SKM-1 treated with dmso at 0.1 percent for 144 hours (cell line): ENCODE results near the gene GNG7.
"Not testable (repeated sequence)": the region's sequence is repeated elsewhere in the genome, so short reads cannot be mapped to it uniquely, and the experiment has no call there.

Experiments
- DNase-seq: peaks from one replicate; lab custom pipeline; 2025; ENCODE audit not compliant: unreplicated experiment; lab: John Stamatoyannopoulos, UW

The GNG7 gene

DNA sequence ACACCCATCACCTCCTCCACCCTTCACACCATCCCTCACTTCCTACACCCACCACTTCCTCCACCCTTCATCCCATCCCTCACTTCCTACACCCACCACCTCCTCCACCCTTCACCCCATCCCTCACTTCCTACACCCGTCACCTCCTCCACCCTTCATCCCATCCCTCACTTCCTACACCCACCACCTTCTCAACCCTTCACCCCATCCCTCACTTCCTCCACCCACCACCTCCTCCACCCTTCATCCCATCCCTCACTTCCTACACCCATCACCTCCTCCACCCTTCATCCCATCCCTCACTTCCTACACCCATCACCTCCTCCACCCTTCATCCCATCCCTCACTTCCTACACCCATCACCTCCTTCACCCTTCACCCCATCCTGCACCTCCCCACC is 11.6 kb upstream of the GNG7 start:
- DNase-seq: not testable (repeated sequence)

DNA sequence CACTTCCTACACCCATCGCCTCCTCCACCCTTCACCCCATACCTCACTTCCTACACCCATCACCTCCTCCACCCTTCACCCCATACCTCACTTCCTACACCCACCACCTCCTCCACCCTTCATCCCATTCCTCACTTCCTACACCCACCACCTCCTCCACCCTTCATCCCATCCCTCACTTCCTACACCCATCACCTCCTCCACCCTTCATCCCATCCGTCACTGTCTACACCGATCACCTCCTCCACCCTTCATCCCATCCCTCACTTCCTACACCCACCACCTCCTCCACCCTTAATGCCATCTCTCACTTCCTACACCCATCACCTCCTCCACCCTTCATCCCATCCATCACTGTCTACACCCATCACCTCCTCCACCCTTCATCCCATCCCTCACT is 10.7 kb upstream of the GNG7 start:
- DNase-seq: not testable (repeated sequence)

DNA sequence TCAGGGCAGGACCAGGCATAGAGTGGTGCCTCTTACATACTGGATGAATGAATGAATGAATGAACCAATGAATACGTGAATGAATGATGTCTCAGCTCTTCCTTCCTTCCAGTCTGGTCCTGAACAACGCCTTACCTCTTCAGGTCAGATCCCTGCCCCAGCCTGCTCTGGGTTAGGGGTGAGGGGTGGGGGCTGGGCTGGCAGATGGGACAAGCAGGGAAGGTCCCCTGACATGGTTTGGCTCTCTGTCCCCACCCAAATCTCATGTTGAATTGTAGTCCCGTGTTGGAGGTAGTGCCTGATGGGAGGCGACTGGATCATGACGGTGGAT is 9.3 kb upstream of the GNG7 start:
- no peak for DNase-seq

DNA sequence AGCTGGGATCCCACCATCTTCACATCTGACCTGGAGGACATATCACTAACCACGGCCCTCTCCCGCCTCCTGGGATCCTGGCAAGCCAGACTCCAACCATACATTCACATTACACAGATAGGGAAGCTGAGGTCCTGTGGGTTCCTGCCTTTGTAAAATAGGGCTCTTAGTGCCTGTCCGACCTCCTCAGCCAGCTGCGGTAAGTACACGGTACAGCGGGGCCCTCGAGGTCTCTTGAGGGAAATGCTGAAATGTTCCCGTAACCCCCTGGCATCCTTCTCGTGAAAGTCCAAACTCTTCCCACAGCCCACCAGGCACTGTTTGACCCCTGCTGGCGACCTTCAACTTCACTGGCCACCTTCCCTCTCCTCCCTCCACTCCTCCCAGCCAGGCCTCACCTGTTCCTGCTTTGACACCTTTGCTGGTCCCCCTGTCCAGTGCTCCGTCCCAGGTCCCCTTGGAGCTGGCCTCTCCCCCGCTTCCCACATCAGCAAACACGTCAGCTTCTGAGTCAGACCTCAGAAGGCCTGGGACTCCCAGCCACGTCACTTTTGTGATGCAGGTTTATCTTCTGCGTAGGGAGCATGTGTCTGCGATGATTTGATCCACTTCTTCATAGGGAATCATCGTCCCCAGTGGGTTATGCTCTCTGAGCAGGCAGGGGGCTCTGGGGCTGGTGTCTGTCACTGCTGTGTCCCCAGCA is 8.8 kb upstream of the GNG7 start:
- DNase-seq: peak; percentile 89

DNA sequence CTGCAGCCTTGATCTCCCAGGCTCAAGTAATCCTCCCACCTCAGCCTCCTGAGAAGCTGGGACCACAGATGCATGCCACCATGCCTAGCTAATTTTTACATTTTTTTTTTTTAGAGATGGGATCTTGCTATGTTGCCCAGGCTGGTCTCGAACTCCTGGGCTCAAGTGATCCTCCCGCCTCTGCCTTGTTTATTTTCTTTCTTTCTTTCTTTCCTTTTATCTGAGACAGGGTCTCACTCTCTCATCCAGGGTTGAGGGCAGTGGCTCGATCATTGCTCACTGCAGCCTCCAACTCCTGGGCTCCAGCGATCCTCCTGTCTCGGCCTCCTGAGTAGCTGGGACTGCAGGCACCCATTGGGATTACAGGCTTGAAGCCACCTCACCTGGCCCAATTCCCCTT is 3.8 kb upstream of the GNG7 start:
- no peak for DNase-seq

DNA sequence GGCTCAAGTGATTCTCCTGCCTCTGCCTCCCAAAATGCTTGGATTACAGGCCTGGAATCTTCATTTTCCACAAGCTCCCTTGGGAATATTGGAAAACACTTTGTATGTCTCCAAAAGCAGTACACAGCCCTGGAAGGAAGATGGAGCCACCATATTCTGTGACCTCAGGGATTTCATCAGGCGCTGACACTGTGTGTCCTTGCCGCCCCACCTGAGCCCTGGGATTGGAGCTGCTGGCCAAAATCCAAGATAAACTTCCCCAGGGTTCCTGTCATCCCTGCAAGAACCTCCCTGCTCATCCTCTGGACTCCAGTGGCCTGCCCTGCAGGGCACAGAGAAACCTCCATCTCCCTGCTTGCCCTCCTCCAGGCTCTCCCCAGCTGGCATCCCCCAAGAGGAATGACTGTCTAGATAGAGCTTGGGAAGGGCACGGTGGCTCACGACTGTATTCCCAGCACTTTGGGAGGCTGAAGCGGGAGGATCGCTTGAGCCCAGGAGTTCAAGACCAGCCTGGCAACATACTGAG is 1.3 kb upstream of the GNG7 start:
- DNase-seq: no peak

DNA sequence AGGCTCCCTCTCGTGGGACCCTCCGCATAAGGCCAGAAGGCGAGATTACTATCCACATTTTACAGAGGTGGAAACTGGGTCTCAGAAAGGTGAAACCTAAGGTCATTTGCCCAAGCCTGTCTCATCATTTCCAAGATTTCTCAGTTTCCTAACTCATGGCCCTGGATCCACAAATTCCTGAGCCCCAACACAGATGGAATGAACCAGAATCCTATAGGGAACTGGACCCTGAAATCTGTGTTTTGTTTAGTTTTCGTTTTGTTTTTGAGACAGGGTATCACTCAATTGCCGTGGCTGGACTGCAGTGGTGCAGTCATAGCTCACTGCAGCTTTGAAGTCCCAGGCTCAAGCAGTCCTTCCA is 563 bp upstream of the GNG7 start:
- DNase-seq: no peak

DNA sequence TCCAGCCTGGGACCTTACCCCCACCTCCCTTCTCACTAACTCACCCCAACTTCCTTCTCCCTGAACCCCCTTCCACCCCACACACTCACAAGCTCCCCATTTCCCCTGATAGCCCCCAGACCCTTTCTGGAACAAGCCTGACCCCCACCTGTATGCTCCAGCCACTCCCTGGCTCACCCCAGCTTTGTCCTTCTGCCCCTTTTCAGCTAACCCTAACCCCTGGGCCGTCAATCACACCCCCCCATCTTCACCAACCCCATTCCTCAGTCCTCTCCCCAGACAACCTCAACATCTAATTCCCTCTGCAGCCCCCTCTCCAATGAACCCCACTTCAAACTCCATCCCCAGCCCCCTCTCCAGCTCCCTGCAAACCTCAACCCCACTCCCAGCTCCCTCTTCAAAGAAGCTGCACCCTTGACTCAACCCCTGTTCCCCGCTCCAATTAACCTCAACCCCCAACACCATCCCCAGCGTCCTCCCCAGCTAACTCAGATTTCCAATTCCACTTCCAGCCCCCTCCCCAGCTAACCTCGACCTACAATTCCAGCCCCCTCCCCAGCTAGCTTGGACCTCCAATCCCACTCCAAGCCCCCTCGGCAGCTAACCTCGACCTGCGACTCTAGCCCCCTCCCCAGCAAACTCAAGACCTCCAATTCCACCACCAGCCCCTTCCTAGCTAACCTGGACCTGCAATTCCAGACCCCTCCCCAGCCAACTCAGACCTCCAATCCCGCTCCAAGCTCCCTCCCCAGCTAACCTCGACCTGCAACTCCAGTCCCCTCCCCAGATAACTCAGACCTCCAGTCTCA is 929 bp downstream of the GNG7 start:
- DNase-seq: no peak

DNA sequence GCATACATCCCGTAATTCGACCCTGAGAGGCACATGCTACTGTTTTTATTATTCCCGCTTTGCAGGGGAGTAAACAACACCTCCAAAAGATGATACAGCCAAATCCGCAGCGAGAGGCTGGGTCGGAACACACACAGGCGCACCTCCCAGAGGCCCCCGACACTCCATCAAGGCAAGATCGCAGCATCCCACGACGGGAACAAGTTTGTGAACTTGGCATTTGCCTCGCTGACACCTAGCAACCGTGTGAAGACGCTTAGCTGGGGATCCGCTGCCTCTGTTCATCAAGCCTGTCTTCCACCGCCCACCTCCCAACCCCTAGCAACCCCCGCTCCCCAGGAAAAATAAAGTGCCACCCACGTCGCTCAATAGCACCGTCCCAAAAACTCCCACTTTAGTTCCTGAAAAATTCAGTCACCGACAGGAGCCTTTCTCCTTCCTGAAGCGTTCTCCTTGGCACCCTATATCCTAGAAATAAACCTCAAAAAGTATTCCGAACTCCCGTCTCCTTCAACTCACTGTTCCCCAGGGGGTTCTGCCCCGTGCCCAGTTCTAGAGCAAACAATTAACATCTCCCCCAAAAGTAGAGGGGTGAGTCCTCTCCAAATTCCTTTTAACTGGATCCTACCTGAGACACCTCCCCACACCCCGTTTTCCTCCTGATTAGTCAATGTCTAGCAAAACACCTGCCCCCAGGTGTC is 1.7 kb downstream of the GNG7 start:
- no peak for DNase-seq

DNA sequence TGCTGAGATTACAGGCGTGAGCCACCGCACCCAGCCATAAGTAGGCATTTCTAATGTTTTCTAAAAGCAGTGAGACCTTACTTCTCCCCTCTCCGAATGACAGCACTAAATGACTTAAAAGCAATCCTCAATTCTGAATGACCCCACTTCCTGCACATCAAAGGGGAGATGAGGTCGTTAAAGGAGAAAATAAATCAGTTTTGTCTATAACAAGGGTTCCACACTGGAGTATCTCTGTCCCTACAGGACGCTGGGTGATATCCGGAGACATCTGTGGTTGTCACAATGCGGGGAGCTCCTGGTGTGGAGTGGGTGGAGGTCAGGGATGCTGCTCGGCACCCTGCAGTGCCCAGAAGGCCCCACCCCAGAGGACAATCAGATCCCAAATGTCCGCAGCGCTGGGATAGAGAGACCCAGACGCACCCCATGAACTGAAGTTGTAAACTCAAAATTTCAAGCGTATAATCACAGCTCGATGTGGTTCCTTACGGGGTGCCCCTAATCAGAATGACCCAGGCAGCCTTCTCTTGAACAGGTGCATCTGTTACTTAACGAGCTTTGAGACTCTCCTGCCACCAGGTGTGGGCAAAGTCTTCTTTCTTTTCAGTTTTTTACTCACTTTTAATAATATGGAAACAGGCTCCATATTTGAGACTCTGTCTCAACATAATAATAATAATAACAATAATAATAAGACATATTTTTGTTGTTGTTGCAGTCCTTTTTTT is 2.9 kb downstream of the GNG7 start:
- DNase-seq: no peak

DNA sequence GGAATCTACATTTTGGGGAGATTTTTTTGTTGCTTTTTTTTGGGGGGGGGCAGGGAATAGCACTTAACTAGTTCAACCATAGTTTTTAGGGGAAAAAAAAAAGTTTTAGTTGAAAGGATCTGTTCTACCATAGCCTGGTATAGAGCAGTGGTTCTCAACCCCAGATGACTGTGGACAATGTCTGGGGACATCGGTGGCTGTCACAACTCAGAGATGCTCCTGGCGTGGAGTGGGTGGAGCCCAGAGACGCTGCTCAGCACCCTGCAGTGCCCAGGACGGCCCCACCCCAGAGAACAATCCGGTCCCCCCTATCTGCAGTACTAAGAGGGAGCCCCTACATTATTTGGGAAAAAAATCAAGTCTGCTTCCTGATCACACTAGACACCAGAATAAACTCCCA is 8.3 kb downstream of the GNG7 start:
- no peak for DNase-seq

DNA sequence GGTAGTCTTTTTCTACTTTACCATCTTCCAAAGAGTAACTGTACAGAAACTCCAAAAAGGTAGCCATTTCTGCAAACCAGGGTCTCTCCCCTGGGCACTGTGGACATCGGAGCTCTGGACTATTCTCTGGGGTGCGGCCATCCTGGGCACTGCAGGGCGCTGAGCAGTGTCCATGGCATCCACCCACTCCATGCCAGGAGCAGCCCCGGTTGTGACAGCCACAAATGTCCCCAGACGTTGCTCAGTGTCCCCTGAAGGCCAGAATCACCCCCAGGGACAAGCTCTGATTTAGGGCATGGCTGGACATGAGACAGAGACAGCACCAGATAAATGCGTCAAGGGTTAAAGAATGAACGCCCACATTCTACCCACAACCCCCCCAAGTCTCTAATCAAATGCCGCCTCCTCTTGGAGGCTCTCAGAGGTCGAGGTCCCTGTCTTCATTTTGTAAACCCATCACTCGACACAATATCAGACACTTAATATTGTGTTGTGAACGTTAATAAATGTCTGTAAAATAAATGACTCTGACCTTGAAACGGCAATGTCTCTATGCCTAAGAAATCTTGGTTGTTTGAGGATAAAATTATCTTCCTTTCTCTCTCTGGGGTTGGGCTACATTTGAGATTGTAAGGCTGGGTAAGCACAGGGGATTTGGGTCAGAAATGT is 8.9 kb downstream of the GNG7 start:
- no peak for DNase-seq

DNA sequence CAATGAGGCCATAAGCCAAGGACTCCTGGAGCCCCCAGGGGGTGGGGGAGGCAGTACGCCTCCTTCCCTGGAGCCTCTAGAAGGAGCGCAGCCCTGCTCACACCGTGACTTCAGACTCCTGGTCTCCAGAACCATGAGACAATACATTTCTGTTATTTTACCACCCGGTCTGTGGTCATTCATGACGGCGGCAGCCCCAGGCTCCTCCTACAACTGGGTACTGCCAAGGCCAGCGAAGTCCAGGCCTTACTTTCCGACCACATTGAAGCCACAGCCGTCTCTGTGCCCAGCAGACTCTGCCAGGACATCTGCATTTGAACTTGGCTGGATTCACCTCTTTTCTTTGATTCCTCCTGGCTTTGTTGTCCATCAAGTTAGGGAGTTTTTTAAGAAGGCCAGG is 10.5 kb downstream of the GNG7 start:
- no peak for DNase-seq

DNA sequence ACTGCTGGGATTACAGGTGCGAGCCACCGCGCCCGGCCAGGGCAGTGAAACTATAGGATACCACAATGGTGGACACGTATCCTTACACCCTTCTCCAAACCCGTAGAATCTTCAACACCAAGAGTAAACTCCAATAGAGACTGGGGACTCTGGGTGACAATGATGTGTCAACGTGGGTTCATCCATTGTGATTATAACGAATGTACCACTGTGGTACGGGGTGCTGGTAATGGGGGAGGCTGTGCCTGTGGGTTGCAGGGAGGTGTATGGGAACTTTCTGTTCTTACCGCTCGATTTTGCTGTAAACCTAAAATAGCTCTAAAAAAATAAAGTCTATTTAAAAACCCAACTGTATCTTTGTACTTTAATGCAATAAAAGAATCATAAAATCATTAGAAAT is 11.6 kb downstream of the GNG7 start:
- no peak for DNase-seq

DNA sequence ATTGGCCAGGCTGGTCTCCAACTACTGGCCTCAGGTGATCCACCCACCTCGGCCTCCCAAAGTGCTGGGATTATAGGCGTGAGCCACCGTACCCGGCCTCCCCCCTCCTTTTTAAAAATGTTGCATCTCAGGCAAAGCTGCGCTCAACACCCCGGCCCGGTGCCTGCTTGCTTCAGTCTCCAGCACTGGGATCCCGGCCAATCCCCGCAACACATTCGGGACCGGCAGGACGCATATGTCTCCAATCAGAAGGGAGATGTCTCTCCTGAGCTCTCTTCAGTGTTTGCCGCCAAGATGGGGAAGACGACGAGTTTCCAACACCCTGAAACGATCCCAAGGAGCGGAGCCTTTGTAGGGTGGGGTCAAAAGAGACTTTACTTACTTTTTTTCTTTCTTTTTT is 16.1 kb downstream of the GNG7 start:
- no peak for DNase-seq

DNA sequence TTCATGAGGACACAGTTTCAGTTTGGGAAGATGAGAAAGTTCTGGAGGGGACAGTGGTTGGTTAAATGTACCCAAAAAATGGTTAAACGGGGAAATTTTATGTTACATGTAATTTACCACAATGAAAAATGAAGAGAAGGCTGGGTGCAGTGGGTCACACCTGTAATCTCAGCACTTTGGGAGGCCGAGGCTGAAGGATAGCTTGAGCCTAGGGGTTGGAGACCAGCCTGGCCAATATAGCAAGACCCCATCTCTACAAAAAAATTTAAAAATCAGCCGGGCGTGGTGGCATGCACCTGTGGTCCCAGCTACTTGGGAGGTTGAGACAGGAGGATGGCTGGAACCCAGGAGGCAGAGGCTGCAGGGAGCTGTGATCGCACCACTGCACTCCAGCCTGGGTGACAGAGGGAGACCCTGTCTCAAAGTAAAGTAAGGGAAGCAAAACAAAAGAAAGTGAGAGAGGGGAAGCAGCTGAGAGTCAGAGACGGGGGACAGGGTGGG is 17.2 kb downstream of the GNG7 start:
- no peak for DNase-seq

DNA sequence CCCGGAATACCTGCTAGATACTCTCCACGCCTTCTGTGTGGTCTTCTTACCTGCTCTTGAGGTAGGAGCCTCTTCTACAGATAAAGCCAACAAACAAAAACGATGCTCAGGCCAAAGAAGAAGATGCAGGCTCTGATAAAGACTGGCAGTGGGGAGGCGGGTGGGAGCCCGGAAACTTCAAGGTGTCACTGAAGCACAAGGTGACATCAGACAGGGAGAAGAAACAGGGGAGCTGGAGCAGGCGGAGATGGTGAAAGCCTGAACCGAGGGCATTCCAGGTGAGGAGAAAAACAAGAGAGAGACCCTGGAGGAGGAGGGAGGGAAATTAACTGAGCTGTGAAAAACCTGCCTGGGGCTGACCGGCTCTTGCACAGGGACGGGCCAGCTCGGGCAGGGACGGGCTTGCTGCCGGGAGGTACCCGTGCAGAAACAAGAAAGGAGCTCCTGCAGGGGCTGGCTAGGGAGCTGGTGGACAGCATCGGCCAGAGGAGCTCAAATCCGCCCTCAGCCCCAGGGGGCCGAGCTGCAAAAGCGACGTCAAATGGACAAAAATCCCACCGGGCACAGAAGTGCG is 19.0 kb downstream of the GNG7 start:
- no peak for DNase-seq

DNA sequence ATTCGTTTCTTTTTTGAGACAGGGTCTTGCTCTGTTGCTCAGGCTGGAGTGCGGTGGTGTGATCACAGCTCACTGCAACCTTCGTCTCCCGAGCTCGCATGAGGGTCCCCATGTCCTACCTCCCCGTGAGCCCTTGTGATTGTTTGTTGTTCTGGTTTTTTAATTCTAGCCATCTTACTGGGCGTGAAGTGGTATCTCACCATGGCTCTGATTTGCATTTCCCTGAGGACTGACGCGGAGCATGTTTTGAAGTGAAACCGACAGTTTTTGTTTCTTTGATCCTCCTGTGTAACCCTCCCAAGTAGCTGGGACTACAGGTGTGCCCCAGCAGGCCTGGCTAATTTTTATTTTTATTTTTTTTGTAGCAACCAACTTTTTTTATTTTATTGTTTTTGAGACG is 21.7 kb downstream of the GNG7 start:
- no peak for DNase-seq

DNA sequence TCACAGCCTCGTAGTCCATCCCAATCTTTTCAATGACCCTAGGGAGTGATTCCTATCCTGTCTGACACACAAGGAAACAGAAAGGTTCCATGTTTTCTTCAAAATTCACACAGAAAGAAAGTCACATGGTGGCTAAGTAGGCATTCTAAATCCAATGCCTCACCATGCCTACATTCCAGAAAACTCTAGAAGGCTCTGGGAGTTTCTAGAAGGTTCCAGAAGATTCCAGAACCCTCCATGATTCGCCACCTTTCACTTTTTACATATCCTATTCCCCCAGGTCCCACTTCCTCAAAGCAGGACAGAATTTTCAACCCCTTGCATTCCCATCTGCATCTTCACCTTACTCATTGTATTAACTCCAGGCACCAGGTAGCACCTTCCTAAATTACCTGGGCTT is 23.1 kb downstream of the GNG7 start:
- DNase-seq: no peak

DNA sequence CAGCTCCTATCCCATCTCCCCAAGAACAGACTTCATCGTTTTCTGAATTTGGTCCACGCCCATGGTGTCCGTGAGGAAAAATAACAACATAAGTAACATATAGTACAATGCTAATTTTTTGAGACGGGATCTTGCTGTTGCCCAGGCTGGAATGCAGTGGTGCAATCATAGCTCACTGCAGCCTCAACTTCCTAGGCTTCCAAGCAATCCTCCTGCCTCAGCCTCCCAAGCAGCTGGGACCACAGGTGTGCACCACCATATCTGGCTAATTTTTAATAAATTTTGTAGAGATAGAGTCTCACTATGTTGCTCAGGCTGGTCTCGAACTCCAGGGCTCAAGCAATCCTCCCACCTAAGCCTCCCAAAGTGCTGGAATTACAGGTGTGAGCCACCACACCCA is 23.5 kb downstream of the GNG7 start:
- not testable (repeated sequence) for DNase-seq
